GM19025 (cell line): ENCODE measurements around the gene GLIPR1.
A peak's percentile ranks its signal among the peaks of the same experiment; 100 is the strongest.
"Not testable (repeated sequence)": the region's sequence is repeated elsewhere in the genome, so short reads cannot be mapped to it uniquely, and the experiment has no call there.

Experiments
- ATAC-seq: cut with Tn5 transposase; IDR thresholded peaks from one replicate; pipeline ENCODE4 v1.9.1; 2021; ENCODE audit warnings: mild to moderate bottlenecking, low read depth, moderate library complexity; ENCODE audit not compliant: unreplicated experiment

GLIPR1 gene

DNA sequence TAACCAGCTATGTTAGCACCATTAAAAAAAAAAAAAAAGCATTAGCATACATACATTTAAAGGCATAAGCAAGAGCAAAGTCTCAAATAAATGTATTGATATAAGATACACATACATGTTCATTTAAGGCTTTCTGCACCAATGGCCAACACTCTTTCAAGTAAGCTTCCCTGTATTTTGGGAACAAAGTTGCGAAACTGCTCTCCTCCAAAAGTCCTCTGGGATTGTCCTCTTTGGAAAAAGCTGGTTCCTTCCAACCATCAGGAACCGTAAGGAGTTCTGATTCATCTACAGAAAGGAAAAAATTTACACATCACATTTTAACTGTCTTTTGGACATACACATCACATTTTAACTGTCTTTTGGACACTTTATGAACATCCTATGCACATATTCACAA, 27.6 kb downstream of the GLIPR1 start:
- ATAC-seq = no peak

- ATAC-seq = no peak
Observed at GRCh38 chr12:75509621-75510020, 29.1 kb downstream of the GLIPR1 start.

DNA sequence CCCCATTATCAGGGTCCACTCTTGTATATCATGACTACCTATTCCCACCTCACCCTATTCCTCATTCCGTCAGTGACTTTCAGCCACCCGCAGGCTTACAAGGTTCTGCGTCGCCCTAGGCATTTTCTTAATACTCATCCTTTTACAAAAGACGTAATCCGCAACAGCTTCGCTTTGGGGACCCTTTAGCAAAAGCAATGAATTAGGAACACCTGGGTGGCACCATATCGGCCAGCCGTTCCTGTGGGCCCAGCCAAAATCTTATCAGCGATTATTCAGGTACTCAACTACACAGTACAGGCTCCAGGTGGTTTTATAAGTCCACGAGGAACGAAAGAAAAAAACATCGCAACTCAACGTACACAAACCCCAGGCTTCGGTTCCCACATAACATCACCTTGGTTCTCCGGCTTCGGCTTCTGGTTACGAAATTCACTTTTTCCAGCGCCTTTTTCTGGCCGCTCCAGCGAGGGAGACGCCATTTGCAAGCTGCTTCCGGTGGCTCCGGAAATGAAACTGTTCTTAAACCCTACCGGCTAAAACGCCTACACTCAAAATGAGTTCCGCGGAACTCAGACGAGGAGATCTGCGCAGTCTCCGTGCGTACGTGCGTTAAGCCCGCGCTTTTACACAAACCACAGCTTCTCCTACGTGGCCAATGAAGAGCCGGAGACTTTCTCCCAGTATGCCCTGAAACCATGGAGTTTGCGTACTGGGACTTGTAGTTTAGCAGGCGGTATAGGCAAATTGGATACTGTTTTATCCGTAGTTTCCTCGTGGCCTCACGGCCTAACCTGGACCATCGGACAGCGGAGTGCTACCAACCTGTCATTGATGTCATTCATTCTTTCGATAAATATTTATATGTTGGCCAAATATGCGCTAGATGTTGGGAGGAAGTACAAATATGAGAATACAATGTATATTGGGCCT, 30.8 kb downstream of the GLIPR1 start, which contains the start of gene KRR1:
Gene KRR1, minus strand, starts transcription at position 494 of the 933 bp plus-strand sequence. Its CDS starts 12 bp downstream, at position 482.
- ATAC-seq = peak; percentile 96

DNA sequence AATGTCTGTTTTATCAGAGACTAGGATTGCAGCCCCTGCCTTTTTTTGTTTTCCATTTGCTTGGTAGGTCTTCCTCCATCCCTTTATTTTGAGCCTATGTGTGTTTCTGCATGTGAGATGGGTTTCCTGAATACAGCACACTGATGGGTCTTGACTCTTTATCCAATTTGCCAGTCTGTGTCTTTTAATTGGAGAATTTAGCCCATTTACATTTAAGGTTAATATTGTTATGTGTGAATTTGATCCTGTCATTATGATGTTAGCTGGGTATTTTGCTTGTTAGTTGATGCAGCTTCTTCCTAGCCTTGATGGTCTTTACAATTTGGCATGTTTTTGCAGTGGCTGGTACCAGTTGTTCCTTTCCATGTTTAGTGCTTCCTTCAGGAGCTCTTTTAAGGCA, 40.7 kb downstream of the GLIPR1 start:
- ATAC-seq = not testable (repeated sequence)

DNA sequence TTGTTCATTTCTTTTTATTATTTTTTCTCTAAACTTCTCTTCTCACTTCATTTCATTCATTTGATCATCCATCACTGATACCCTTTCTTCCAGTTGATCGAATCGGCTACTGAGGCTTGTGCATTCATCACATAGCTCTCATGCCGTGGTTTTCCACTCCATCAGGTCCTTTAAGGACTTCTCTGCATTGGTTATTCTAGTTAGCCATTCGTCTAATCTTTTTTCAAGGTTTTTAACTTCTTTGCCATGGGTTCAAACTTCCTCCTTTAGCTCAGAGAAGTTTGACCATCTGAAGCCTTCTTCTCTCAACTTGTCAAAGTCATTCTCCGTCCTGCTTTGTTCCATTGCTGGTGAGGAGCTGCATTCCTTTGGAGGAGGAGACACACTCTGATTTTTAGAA, 41.6 kb downstream of the GLIPR1 start:
- ATAC-seq = not testable (repeated sequence)

GRCh38 chr12:75525263-75525662, 44.7 kb downstream of the GLIPR1 start:
- ATAC-seq = no peak

- peak; percentile 95 for ATAC-seq
Observed at GRCh38 chr12:75526655-75527511, 46.3 kb downstream of the GLIPR1 start.

- ATAC-seq = no peak
Observed at GRCh38 chr12:75528272-75528671, 47.7 kb downstream of the GLIPR1 start.

DNA sequence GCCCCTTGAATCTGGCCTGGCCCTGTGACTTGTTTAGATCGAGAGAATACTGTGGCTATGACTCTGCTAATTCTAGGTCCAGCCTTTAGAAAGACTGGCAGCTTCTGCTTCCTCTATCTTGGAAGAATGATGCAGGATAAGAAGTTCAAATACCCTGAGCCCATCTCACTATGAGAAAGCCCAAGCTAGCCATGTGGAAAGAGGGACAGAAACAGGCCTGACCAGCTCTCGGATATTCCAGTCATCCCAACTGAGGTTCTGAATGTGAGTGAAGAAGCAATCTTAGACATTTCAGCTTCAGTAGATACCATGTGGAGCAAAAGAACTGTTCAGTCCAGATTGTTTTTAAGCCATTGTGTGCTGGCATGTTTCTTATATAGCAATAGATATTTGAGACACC, 48.1 kb downstream of the GLIPR1 start:
- ATAC-seq = no peak

- no peak for ATAC-seq
Observed at GRCh38 chr12:75529316-75529715, 48.8 kb downstream of the GLIPR1 start.

GRCh38 chr12:75529826-75530225, 49.3 kb downstream of the GLIPR1 start:
- ATAC-seq = no peak

GRCh38 chr12:75533239-75533638, 52.7 kb downstream of the GLIPR1 start:
- no peak for ATAC-seq

DNA sequence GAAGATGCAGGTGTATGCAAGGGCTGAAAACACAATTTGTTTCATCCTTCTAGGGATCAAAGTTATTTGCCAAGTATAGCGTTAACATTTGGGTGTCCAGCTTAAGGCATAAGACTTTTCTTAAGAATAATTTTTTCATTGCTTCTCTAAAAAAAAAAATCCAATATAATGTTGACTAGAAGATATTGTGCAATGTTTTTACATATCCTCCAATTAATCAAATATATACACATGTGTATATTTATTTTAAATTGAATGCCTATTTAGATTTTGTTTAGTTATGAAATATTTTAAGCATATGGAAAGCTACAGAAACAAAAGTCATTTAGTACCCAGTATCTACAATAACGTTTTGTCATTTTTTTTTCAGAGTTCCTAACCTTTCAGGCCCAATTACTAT, 59.3 kb downstream of the GLIPR1 start:
- no peak for ATAC-seq

DNA sequence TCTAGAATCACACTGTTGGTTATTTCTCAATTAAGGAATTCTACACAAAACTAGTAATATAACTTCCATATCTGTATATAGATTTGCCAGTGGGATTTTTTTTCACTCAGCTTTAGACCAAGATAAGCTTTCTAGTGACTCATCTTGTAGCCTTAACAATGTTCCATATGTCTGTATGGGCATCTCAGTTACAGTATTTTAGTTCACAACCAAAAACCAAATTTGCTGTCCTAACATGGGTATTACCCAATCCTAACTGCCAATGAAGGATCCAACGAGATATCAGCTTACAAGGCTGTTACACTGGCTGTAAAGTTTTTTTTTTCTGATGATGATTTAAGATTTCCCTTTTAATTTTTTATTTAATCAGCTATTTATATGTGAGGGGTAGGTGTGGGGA, 62.4 kb downstream of the GLIPR1 start:
- ATAC-seq = no peak

DNA sequence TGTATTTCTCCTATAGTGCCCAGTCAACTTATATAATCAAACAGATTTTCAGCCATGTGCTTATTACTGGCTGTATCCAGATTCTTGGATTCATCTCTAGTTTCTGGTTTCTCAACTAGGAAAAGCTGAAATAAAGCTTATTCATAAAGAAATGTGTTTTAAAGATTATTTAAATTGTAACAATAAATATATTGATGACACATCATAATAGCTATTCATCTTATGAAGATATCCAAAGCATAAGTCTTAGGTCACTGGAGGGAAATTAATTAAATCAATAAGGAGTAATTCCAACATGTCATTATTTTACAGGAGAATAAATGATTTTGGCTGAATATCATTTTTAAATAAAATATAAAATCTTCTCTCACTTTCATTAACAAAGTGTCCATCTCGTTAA, 63.0 kb downstream of the GLIPR1 start:
- ATAC-seq = no peak

DNA sequence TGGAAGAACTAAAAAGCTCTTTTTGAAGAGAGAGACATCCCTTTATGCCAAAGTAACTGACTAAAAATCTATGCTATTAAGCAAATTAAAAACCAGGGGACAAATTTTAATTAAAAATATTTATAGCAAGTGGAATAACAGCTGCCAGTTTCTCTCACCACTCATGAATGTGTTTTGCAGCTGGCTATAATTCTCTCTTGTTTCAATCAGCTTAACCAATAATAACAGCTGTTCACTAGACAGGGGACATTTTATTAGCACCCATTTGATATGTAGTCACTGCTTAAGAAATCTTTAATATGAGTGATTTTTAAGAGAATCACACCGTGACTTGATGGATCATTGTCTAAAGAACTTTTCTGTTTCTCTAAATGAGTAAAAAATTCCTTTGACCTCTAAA, 65.1 kb downstream of the GLIPR1 start:
- no peak for ATAC-seq

DNA sequence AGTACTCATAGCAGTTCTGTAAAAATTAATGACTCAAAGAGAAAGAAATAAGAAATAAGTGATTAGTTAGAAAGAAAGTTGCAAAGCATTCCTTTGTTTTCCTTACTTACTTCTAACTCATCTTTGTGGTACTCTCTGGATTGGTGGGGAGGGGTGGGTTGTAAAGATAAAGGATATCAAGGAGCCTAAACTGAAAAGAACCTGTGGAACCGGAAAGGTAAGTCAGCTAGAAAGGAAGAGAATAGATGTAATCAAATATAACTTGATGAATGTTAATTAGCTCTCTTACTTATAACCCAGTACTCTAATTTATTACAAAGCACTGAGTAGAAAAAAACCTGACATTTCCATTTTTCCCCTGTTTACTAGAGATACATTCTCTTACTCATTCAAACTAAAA, 68.3 kb downstream of the GLIPR1 start:
- ATAC-seq = no peak

DNA sequence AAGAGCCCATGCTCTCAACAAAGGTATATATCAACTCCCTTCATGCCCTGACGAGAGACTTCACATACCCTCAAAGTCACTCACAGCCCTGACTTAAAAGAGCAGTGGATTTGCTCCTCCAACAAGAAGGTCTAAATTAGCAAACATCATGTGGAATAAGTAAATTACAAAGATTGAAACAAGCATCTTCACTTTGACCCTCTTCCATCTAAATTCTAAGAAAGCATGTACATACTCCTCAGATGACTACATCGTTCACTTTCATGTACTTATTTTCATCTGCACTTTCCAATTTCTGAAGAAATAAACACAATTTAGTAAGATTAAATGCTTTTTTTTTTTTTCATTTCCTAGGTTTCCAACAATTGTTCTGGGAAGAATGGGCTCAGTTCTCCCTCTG, 69.4 kb downstream of the GLIPR1 start:
- ATAC-seq = no peak

- no peak for ATAC-seq
Observed at GRCh38 chr12:75550401-75551240, 70.1 kb downstream of the GLIPR1 start.

DNA sequence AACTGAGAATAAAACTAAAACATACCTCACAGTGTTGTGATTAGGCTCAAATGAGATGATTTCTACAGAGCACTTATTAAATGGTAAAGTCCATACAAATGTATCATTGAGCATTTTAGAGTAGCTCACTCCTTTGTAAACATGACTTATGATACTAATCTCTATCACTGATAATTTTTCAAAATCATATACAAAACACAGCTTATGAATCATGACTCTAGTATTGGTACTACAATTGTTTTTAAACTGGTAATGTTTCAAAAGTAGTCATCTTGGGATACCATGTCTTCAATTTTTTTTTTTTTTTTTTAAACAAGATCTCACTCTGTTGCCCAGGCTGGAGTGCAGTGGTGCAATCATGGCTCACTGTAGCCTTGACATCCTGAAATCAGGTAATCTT, 70.9 kb downstream of the GLIPR1 start:
- no peak for ATAC-seq
